Measurements from ENCODE around the gene SH3GL1. TPM values are rescaled to one million over a fixed set of nuclear protein-coding genes. Genes with fewer than 3 reads are reported as not detected.

SH3GL1 gene
- total and polyA plus RNA-seq, 4 donors: 14.3 to 105 (median 73.9) TPM

DNA sequence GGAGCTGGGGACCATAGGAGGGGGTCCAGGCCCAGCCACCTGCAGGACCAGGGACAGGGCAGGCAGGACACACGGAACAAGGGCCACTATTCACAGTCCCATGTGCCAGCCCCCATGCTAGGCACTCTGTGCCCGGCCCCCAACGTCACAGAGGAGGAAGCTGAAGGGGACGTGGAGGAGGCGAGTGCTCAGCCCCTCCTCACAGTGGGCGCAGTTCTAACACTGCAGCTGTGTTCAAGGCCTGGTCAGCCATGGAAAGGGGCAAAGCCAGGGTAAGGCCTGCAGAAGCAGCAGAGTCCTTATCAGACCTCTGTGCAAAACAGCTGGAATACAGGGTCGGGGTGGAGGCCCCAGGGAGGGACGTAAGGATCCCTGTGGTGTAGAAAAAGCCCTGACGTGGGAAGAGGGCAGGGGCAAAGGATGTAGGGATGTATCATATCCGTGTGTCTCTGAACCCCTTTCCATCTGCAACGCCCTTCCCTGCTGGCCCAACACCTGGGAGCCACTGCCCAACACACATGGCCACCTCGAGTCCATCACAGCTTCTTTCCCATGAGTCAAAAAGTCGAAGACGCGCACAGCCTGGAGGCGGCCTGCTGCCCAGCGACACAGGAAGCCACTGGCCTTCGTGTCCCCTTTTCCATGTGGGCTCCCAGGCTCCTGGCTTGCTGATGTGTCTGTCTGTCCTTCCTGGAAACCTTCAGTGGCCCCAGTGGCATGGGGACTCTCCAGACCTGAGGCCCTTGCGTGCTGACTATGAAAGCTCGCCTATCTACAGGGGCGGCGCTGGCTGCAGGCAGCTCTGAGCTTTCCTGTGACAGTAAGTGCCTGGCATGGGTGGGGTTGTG, 28.0 kb downstream of the SH3GL1 start:
- H3K4me1 ChIP-seq (ENCODE audit: control insufficient read depth, insufficient read depth, low read length): peaks cover 100% of the 10 kb centered on the region
- 85% methylated on average over 19 of the region's 22 CpGs for WGBS (ENCODE audit: insufficient coverage)
- peak overlapping the region; percentile 89 for H3K27ac ChIP-seq (ENCODE audit: low read depth, low read length)

DNA sequence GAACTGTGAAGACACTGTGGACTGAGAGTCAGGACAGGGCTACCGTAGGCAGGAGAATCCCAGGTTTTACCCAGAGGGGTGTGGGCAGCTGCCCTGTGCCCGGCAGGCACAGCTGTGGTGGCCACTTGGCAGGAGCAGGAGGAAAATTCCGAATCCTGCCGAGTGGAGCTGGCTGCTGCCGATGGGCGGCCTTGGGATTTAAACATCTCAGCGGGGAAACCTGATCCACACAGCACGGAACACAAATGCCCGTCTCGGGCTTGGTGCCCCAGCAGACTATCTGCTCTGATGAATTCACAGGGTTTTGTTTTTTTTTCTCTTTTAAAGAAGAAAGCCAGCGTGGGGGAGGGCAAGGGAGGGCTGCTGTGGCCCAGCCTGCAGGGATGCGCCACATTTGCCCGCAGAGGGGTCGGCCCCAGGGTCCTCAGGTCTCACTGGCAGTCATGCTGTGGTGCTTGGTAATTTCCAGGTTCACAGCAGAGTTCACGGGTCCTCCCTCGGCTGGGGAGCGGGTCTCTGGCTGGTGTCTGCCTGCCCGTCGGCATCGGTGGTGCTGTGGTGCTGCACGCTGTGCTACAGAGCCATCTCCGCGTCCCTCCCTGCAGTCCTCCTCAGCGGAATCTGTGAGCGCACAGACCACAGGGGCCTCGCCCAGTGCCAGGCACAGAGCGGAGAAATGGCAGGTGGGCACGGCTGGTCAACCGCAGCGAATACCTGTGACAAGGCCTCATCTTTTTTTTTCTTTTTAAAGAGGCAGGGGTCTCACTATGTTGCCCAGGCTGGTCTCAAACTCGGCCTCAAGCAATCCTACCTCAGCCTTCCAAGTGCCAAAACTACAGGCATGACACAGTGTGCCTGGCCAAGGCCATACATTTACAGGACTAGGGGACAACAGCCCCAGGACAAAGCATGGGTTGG, 28.8 kb downstream of the SH3GL1 start:
- peak overlapping the region; percentile 89 for H3K27ac ChIP-seq (ENCODE audit: low read depth, low read length)
- 57% methylated on average over 25 of the region's 31 CpGs for WGBS (ENCODE audit: insufficient coverage)
- peaks cover 93% of the 10 kb centered on the region for H3K4me1 ChIP-seq (ENCODE audit: control insufficient read depth, insufficient read depth, low read length)
- H3K27me3 ChIP-seq (ENCODE audit: control insufficient read depth, insufficient read depth, low read length): no peaks in the 10 kb centered on the region
- peak in 1 of 6 donors; percentile 32 for DNase-seq (ENCODE audit: low read depth in 4 of 6, low spot score in 6 of 6)
- H3K36me3 ChIP-seq (ENCODE audit: control insufficient read depth, insufficient read depth, low read length): peaks cover 72% of the 10 kb centered on the region
- H3K4me3 ChIP-seq (ENCODE audit: low read depth, low read length): no peak overlapping the region
- no peaks in the 10 kb centered on the region for H3K9me3 ChIP-seq (ENCODE audit: control insufficient read depth, insufficient read depth, low read length)

More for the DNA sequence above, 28.0 kb downstream of the SH3GL1 start:
- Histone ChIP-seq H3K36me3 (ENCODE audit: control insufficient read depth, insufficient read depth, low read length) (peaks cover 72% of the 10 kb centered on the region), H3K27me3 (ENCODE audit: control insufficient read depth, insufficient read depth, low read length) (no peaks in the 10 kb centered on the region), H3K9me3 (ENCODE audit: control insufficient read depth, insufficient read depth, low read length) (no peaks in the 10 kb centered on the region), H3K4me3 (ENCODE audit: low read depth, low read length) (no peak overlapping the region)
- peak in 1 of 6 donors; percentile 14 for DNase-seq (ENCODE audit: low read depth in 4 of 6, low spot score in 6 of 6)

DNA sequence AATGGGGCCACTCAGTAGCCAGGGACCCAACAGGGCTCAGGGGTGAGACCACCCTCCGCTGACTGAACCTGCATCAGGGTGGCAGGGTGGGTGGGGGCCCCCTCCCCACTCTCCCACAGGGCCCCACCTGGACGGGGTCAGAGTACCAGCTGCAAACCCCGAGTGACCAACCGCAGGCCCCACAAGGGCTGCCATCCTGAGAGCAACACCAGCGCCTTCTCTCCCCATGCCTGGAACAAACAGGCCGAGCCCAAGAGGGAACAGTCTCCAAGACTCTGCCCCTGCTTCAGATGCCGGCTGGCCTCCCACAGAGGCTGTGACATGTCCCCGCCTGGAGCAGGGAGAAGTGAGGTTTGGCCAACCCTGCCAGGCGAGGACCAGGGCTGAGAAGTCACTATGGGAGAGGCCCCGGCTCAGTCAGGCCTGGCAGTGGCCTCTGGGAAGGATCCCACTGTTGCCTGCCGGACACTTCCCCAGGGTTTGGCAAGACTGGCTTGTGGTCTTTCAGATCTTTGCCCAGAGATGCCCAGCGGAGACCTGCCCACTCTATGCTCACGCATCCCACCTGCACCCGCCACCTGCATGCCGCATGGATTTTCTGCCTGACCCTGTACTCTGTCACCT, 29.8 kb downstream of the SH3GL1 start:
- DNase-seq (ENCODE audit: low read depth in 4 of 6, low spot score in 6 of 6): peak in 1 of 6 donors; percentile 2
- H3K4me1 ChIP-seq (ENCODE audit: control insufficient read depth, insufficient read depth, low read length): peaks cover 89% of the 10 kb centered on the region
- H3K27ac ChIP-seq (ENCODE audit: low read depth, low read length): peak overlapping the region; percentile 40
- WGBS (ENCODE audit: insufficient coverage): 85% methylated on average over 14 of the region's 15 CpGs
- no peaks in the 10 kb centered on the region for H3K9me3 ChIP-seq (ENCODE audit: control insufficient read depth, insufficient read depth, low read length)
- H3K36me3 ChIP-seq (ENCODE audit: control insufficient read depth, insufficient read depth, low read length): peaks cover 82% of the 10 kb centered on the region
- no peaks in the 10 kb centered on the region for H3K27me3 ChIP-seq (ENCODE audit: control insufficient read depth, insufficient read depth, low read length)
- no peak overlapping the region for H3K4me3 ChIP-seq (ENCODE audit: low read depth, low read length)

DNA sequence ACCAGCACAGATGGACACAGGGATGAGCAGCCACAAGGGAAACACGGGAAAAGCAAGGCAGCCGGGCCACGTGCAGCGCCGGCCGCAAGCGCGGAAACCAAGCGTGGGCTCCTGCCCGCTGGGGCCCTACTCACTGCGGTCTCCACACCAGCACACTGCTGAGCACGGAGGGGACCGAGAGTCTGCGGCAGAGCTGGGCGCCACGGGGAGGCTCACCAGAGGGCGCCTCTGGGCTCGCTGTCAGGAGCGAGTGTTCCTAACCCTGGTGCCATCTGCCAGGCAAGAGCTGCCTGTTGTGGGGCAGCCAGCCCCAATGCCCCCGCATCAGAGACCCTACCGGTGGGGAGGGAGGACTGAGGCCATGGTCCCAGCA, 30.5 kb downstream of the SH3GL1 start:
- Histone ChIP-seq H3K4me3 (ENCODE audit: low read depth, low read length) (peak overlapping the region; percentile 5), H3K27ac (ENCODE audit: low read depth, low read length) (peak overlapping the region; percentile 40), H3K9me3 (ENCODE audit: control insufficient read depth, insufficient read depth, low read length) (no peaks in the 10 kb centered on the region), H3K4me1 (ENCODE audit: control insufficient read depth, insufficient read depth, low read length) (peaks cover 82% of the 10 kb centered on the region), H3K27me3 (ENCODE audit: control insufficient read depth, insufficient read depth, low read length) (no peaks in the 10 kb centered on the region), H3K36me3 (ENCODE audit: control insufficient read depth, insufficient read depth, low read length) (peaks cover 84% of the 10 kb centered on the region)
- peak in 2 of 6 donors; percentile 62 to 76 for DNase-seq (ENCODE audit: low read depth in 4 of 6, low spot score in 6 of 6)
- WGBS (ENCODE audit: insufficient coverage): 21% methylated on average over 20 of the region's 21 CpGs

DNA sequence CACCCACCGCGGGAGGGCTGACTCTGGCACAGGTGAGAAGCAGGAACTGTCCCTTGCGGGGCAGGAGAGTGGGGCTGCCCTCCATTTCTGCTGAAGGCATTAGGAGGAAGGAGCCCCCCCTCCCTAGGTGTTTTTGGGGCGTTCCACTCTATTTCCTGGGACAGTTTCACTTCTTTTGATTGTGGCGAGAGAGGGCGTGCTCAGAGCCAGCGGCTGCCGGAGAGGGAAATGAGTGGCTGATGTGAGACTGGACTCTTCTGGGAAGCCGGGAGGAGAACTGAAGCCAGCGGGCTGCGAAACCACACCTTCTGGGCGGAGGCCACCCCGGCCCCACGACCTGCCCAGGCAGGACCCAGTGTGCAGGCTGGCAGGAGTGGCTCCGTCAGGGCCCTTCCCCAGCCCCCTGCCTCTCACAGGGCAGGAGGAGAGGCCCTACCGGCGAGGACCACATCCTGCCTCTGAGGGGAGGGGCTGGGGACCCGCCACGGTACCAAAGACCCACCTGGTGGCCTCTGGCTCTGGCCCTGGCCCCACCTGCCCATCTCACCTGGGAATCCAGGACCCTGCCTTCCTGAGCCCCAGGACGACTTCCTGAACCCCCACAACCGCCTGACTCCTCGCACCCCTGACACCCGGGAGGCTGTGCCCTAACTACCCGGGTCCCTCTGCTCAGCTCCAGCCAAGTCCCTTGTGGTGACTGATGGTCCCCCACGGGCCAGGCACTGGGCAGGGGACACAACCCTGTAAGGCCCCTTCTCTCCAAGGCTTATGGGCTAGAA, 31.0 kb downstream of the SH3GL1 start:
- 53% methylated on average over 14 of the region's 25 CpGs for WGBS (ENCODE audit: insufficient coverage)
- peaks cover 84% of the 10 kb centered on the region for H3K36me3 ChIP-seq (ENCODE audit: control insufficient read depth, insufficient read depth, low read length)
- H3K27ac ChIP-seq (ENCODE audit: low read depth, low read length): peak overlapping the region; percentile 33
- DNase-seq (ENCODE audit: low read depth in 4 of 6, low spot score in 6 of 6): peak in 1 of 6 donors; percentile 38
- H3K27me3 ChIP-seq (ENCODE audit: control insufficient read depth, insufficient read depth, low read length): no peaks in the 10 kb centered on the region
- H3K4me1 ChIP-seq (ENCODE audit: control insufficient read depth, insufficient read depth, low read length): peaks cover 76% of the 10 kb centered on the region
- no peaks in the 10 kb centered on the region for H3K9me3 ChIP-seq (ENCODE audit: control insufficient read depth, insufficient read depth, low read length)
- peak overlapping the region; percentile 5 for H3K4me3 ChIP-seq (ENCODE audit: low read depth, low read length)

DNA sequence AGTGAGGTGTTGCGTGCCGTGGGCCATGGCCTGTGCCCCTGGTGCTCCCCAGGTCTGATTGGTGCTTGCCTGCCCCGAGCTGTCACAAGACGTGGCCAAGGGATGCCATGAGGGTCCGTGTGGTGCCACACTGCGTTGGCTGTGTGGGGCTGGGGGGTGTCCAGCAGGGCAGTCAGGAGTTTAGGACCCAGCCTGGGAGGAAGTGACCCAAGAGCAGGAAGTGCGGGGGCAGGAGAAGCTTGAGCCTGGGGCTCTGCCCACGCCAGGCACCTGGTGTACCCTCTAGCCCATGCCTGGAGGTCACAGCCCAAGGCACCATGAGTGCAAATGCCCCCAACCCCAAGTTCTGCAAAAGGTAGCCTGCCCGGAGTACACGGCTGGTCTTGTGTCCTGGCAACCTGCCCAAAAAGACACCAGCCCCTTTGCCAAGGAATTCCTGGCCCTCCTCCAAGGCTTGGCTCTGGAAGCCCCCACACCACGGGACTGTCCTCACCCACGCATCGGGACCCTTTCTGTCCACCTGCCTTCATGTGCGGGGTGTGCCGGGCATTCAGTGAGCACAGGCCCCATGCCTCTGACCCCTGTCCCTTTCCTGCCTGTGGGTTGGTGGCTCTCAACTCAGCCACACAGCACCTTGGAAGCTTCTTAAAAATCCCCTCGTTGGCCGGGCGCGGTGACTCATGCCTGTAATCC, 32.1 kb downstream of the SH3GL1 start:
- no peak overlapping the region for H3K4me3 ChIP-seq (ENCODE audit: low read depth, low read length)

DNA sequence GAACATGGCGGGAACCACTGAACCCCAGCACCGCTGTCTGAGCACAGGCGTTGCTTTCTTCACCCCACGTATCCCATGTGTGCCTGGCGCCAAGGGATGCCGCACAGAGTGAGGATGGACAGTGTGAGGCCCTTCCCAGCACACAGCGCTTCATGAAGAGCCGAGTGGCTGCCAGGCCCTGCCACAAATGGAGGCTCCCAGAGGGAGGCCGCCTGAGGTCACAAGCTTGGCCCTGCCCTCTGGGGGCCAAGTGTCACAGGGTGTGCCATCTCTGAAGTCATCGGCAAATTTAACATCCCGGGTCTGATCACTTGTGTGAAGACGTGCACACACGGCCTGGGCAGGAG, 32.6 kb downstream of the SH3GL1 start:
- H3K4me3 ChIP-seq (ENCODE audit: low read depth, low read length): no peak overlapping the region
- H3K9me3 ChIP-seq (ENCODE audit: control insufficient read depth, insufficient read depth, low read length): no peaks in the 10 kb centered on the region
- H3K27me3 ChIP-seq (ENCODE audit: control insufficient read depth, insufficient read depth, low read length): no peaks in the 10 kb centered on the region
- H3K4me1 ChIP-seq (ENCODE audit: control insufficient read depth, insufficient read depth, low read length): peaks cover 61% of the 10 kb centered on the region
- 83% methylated on average over 13 of the region's 13 CpGs for WGBS (ENCODE audit: insufficient coverage)
- DNase-seq (ENCODE audit: low read depth in 4 of 6, low spot score in 6 of 6): peak in 1 of 6 donors; percentile 3
- peaks cover 92% of the 10 kb centered on the region for H3K36me3 ChIP-seq (ENCODE audit: control insufficient read depth, insufficient read depth, low read length)
- H3K27ac ChIP-seq (ENCODE audit: low read depth, low read length): no peak overlapping the region

More for the DNA sequence above, 32.1 kb downstream of the SH3GL1 start:
- peaks cover 91% of the 10 kb centered on the region for H3K36me3 ChIP-seq (ENCODE audit: control insufficient read depth, insufficient read depth, low read length)
- no peak overlapping the region for H3K27ac ChIP-seq (ENCODE audit: low read depth, low read length)
- peaks cover 66% of the 10 kb centered on the region for H3K4me1 ChIP-seq (ENCODE audit: control insufficient read depth, insufficient read depth, low read length)
- peak in 2 of 6 donors; percentile 61 to 75 for DNase-seq (ENCODE audit: low read depth in 4 of 6, low spot score in 6 of 6)
- H3K9me3 ChIP-seq (ENCODE audit: control insufficient read depth, insufficient read depth, low read length): no peaks in the 10 kb centered on the region
- WGBS (ENCODE audit: insufficient coverage): 53% methylated on average over 19 of the region's 19 CpGs
- H3K27me3 ChIP-seq (ENCODE audit: control insufficient read depth, insufficient read depth, low read length): no peaks in the 10 kb centered on the region

DNA sequence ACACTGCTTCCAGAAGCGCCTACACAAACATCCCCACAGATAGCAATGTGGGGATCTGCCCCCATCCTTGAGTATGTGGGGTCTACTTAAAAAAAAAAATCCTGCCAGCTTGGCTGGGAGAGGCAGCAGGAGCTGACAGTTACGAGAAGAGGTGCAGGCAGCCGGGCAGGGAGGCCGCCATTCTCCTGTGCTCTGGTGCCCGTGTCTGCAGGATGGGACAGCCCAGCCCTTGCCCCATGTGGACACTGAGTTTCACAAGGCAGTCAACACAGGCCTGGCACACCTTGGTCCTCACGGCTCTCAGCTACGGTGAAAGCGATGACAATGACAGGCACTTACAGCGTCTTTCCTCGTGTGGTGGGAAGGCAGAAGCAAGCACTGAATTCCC, 33.0 kb downstream of the SH3GL1 start:
- DNase-seq (ENCODE audit: low read depth in 4 of 6, low spot score in 6 of 6): no peak
- no peak overlapping the region for H3K27ac ChIP-seq (ENCODE audit: low read depth, low read length)
- no peaks in the 10 kb centered on the region for H3K27me3 ChIP-seq (ENCODE audit: control insufficient read depth, insufficient read depth, low read length)
- H3K9me3 ChIP-seq (ENCODE audit: control insufficient read depth, insufficient read depth, low read length): no peaks in the 10 kb centered on the region
- 83% methylated on average over 9 of the region's 10 CpGs for WGBS (ENCODE audit: insufficient coverage)
- H3K4me1 ChIP-seq (ENCODE audit: control insufficient read depth, insufficient read depth, low read length): peaks cover 57% of the 10 kb centered on the region
- H3K4me3 ChIP-seq (ENCODE audit: low read depth, low read length): no peak overlapping the region
- peaks cover 92% of the 10 kb centered on the region for H3K36me3 ChIP-seq (ENCODE audit: control insufficient read depth, insufficient read depth, low read length)

Measured in spinal cord (tissue), 10 donors.